Skeletal muscle tissue (tissue), 4 donors: ENCODE results near the gene CRTAP. TPM values are rescaled to one million over a fixed set of nuclear protein-coding genes. Genes with fewer than 3 reads are reported as not detected.
"Not testable (repeated sequence)": the region's sequence is repeated elsewhere in the genome, so short reads cannot be mapped to it uniquely, and the experiment has no call there.

ENCODE experiments used
- H3K27ac ChIP-seq: one replicate; pipeline ENCODE4 v1.7.0; 2013; ENCODE audit warnings: mild to moderate bottlenecking, low read depth, low read length, inconsistent platforms
- H3K27me3 ChIP-seq, 3 donors: one replicate each; pipeline ENCODE4 v1.7.0; 2013; ENCODE audit warnings: low read length in 3 of 3; ENCODE audit not compliant: control insufficient read depth in 3 of 3, insufficient read depth in 3 of 3
- H3K36me3 ChIP-seq, 3 donors: one replicate each; pipeline ENCODE4 v1.7.0; 2013; ENCODE audit warnings: low read length in 3 of 3; ENCODE audit not compliant: control insufficient read depth in 3 of 3, insufficient read depth in 3 of 3
- H3K4me1 ChIP-seq, 3 donors: one replicate each; pipeline ENCODE4 v1.7.0; 2013; ENCODE audit warnings: low read length in 3 of 3, mild to moderate bottlenecking in 3 of 3; ENCODE audit not compliant: control insufficient read depth in 3 of 3, insufficient read depth in 3 of 3
- H3K4me3 ChIP-seq, 3 donors: one replicate each; pipeline ENCODE4 v1.7.0; 2013; ENCODE audit warnings: low read length in 3 of 3
- H3K9ac ChIP-seq, 3 donors: one replicate each; pipeline ENCODE4 v1.7.0; 2013; ENCODE audit warnings: low read length in 3 of 3, mild to moderate bottlenecking in 3 of 3, moderate library complexity in 2 of 3, low read depth in 1 of 3
- H3K9me3 ChIP-seq, 3 donors: one replicate each; pipeline ENCODE4 v1.7.0; 2013; ENCODE audit warnings: low read length in 3 of 3; ENCODE audit not compliant: control insufficient read depth in 3 of 3
- total RNA-seq: library from RNA; depleted of rRNA; stranded (reverse); fragments of >200 nt; gene quantifications from one replicate; pipeline ENCODE4 v1.2.3, GENCODE V29; 2014
- donor health status: Osteomylitis.

The CRTAP gene
- total RNA-seq, 1 donor from 2014 or later, result 32.9 TPM

GRCh38 chr3:33096093-33096868, 17.5 kb upstream of the CRTAP start:
- Histone ChIP-seq H3K27ac (peak overlapping the region; percentile 89), H3K27me3 (no peaks in the 10 kb centered on the region), H3K36me3 (peaks cover 1 to 13% (median 6%) of the 10 kb centered on the region in 3 donors), H3K4me3 (peak overlapping the region; percentile 88 to 92 (median 91)), H3K9me3 (no peaks in the 10 kb centered on the region), H3K9ac (peak overlapping the region; percentile 93 to 97 (median 95)), H3K4me1 (peaks cover 30 to 38% (median 32%) of the 10 kb centered on the region in 3 donors)

- H3K9ac ChIP-seq, result no peak overlapping the region
- peaks cover 8 to 10% (median 9%) of the 10 kb centered on the region in 3 donors for H3K4me1 ChIP-seq
- no peak overlapping the region for H3K27ac ChIP-seq
- H3K9me3 ChIP-seq, result no peaks in the 10 kb centered on the region
- H3K4me3 ChIP-seq, result no peak overlapping the region
- no peaks in the 10 kb centered on the region for H3K27me3 ChIP-seq
- H3K36me3 ChIP-seq, result peaks cover 0 to under 1% (median 0%) of the 10 kb centered on the region in 3 donors
Measured at GRCh38 chr3:33099109-33099645, 14.6 kb upstream of the CRTAP start.

GRCh38 chr3:33099701-33100100, 14.1 kb upstream of the CRTAP start:
- peaks cover 8 to 10% (median 9%) of the 10 kb centered on the region in 3 donors for H3K4me1 ChIP-seq
- no peaks in the 10 kb centered on the region for H3K9me3 ChIP-seq
- H3K27me3 ChIP-seq, result no peaks in the 10 kb centered on the region
- no peak overlapping the region for H3K27ac ChIP-seq
- H3K36me3 ChIP-seq, result no peaks in the 10 kb centered on the region
- H3K4me3 ChIP-seq, result no peak overlapping the region
- no peak overlapping the region for H3K9ac ChIP-seq

- Histone ChIP-seq H3K36me3 (no peaks in the 10 kb centered on the region), H3K27me3 (no peaks in the 10 kb centered on the region), H3K27ac (no peak overlapping the region), H3K9ac (no peak overlapping the region), H3K9me3 (no peaks in the 10 kb centered on the region), H3K4me1 (peaks cover 8 to 10% (median 9%) of the 10 kb centered on the region in 3 donors), H3K4me3 (no peak overlapping the region)
Measured at GRCh38 chr3:33100229-33100628, 13.6 kb upstream of the CRTAP start.

- Histone ChIP-seq H3K4me3 (no peak overlapping the region), H3K36me3 (no peaks in the 10 kb centered on the region), H3K4me1 (no peaks in the 10 kb centered on the region)
Measured at GRCh38 chr3:33103034-33103433, 10.8 kb upstream of the CRTAP start.

GRCh38 chr3:33103480-33103879, 10.3 kb upstream of the CRTAP start:
- H3K4me3 ChIP-seq, result no peak overlapping the region
- H3K27ac ChIP-seq, result no peak overlapping the region
- no peak overlapping the region for H3K9ac ChIP-seq
- H3K27me3 ChIP-seq, result no peaks in the 10 kb centered on the region
- no peaks in the 10 kb centered on the region for H3K36me3 ChIP-seq
- no peaks in the 10 kb centered on the region for H3K4me1 ChIP-seq
- no peaks in the 10 kb centered on the region for H3K9me3 ChIP-seq

More at GRCh38 chr3:33103034-33103433, 10.8 kb upstream of the CRTAP start:
- H3K9me3 ChIP-seq, result no peaks in the 10 kb centered on the region
- no peaks in the 10 kb centered on the region for H3K27me3 ChIP-seq
- H3K9ac ChIP-seq, result no peak overlapping the region
- H3K27ac ChIP-seq, result no peak overlapping the region

- no peak overlapping the region for H3K4me3 ChIP-seq
- H3K4me1 ChIP-seq, result no peaks in the 10 kb centered on the region
- no peaks in the 10 kb centered on the region for H3K36me3 ChIP-seq
- no peak overlapping the region for H3K27ac ChIP-seq
- H3K9ac ChIP-seq, result no peak overlapping the region
- H3K9me3 ChIP-seq, result no peaks in the 10 kb centered on the region
- H3K27me3 ChIP-seq, result no peaks in the 10 kb centered on the region
Measured at GRCh38 chr3:33104803-33105202, 9.0 kb upstream of the CRTAP start.

GRCh38 chr3:33105341-33105948, 8.4 kb upstream of the CRTAP start:
- H3K27me3 ChIP-seq, result no peaks in the 10 kb centered on the region
- H3K36me3 ChIP-seq, result no peaks in the 10 kb centered on the region
- H3K27ac ChIP-seq, result no peak overlapping the region
- no peak overlapping the region for H3K9ac ChIP-seq
- no peaks in the 10 kb centered on the region for H3K9me3 ChIP-seq
- H3K4me3 ChIP-seq, result no peak overlapping the region
- no peaks in the 10 kb centered on the region for H3K4me1 ChIP-seq

GRCh38 chr3:33106854-33107253, 7.0 kb upstream of the CRTAP start:
- not testable (repeated sequence) for H3K36me3 ChIP-seq, H3K9ac ChIP-seq, H3K4me1 ChIP-seq, H3K27ac ChIP-seq, H3K4me3 ChIP-seq, H3K27me3 ChIP-seq, H3K9me3 ChIP-seq

GRCh38 chr3:33111581-33111980, 2.2 kb upstream of the CRTAP start:
- Histone ChIP-seq H3K9me3 (peaks cover 0 to 1% (median 0%) of the 10 kb centered on the region in 3 donors), H3K9ac (no peak overlapping the region), H3K4me1 (peaks cover 9 to 12% (median 11%) of the 10 kb centered on the region in 3 donors), H3K27ac (no peak overlapping the region), H3K4me3 (no peak overlapping the region), H3K27me3 (no peaks in the 10 kb centered on the region), H3K36me3 (no peaks in the 10 kb centered on the region)
